Neural cell (in vitro differentiated cells): Measurements from ENCODE around the gene TSSK3. TPM values are rescaled to one million over a fixed set of nuclear protein-coding genes. Genes with fewer than 3 reads are reported as not detected.

ENCODE experiments used
- H2AFZ ChIP-seq: fragments of 200-600, 300-800 bp; sonication (generic), shearing (Covaris generic); 2 replicates; pipeline ENCODE4 v1.6.0; 2014; ENCODE audit warnings: low read depth, mild to moderate bottlenecking, antibody characterized with exemption, low read length, moderate library complexity
- H3F3A ChIP-seq: fragments of 200-600 bp; shearing (Covaris generic); 2 replicates; pipeline ENCODE4 v1.6.1; 2016; ENCODE audit warnings: mild to moderate bottlenecking, moderate library complexity, mixed read lengths, antibody characterized with exemption, low read length; ENCODE audit not compliant: insufficient read depth, poor library complexity, severe bottlenecking
- H3K27ac ChIP-seq: fragments of 200-600, 300-800 bp; sonication (generic), shearing (Covaris generic); 2 replicates; pipeline ENCODE4 v1.5.1; 2014; ENCODE audit warnings: mild to moderate bottlenecking, low read length, moderate library complexity
- H3K27me3 ChIP-seq: fragments of 300-800, 200-600 bp; sonication (generic), shearing (Covaris generic); 2 replicates; pipeline ENCODE4 v1.6.0; 2014; ENCODE audit warnings: mild to moderate bottlenecking, low read depth, low read length, moderate library complexity; ENCODE audit not compliant: insufficient read depth
- H3K36me3 ChIP-seq: fragments of 300-800, 200-600 bp; sonication (generic), shearing (Covaris generic); 2 replicates; pipeline ENCODE4 v1.5.1; 2014; ENCODE audit warnings: mild to moderate bottlenecking, antibody characterized with exemption, low read length, moderate library complexity; ENCODE audit not compliant: insufficient read depth
- H3K4me2 ChIP-seq: fragments of 300-800, 200-600 bp; sonication (generic), shearing (Covaris generic); 2 replicates; pipeline ENCODE4 v1.6.0; 2014; ENCODE audit warnings: mild to moderate bottlenecking, low read length
- H3K4me3 ChIP-seq: fragments of 300-800, 200-600 bp; sonication (generic), shearing (Covaris generic); 2 replicates; pipeline ENCODE4 v1.5.1; 2014; ENCODE audit warnings: mild to moderate bottlenecking, low read length, moderate library complexity
- H3K79me2 ChIP-seq: fragments of 200-600 bp; shearing (Covaris generic); replicated peaks from 2 replicates; pipeline ENCODE4 v1.6.0; 2014; ENCODE audit warnings: mild to moderate bottlenecking, low read length, moderate library complexity; ENCODE audit not compliant: insufficient read depth
- H3K9ac ChIP-seq: fragments of 300-800, 200-600 bp; sonication (generic), shearing (Covaris generic); 2 replicates; pipeline ENCODE4 v1.6.1; 2016; ENCODE audit warnings: mild to moderate bottlenecking, low read length, mixed read lengths
- H3K9me2 ChIP-seq: fragments of 200-600 bp; shearing (Covaris generic); 2 replicates; pipeline ENCODE4 v1.6.1; 2016; ENCODE audit warnings: mild to moderate bottlenecking, low read length, mixed read lengths; ENCODE audit not compliant: insufficient read depth
- H3K9me3 ChIP-seq: fragments of 200-600, 300-800 bp; sonication (generic), shearing (Covaris generic); 2 replicates; pipeline ENCODE4 v1.6.1; 2016; ENCODE audit warnings: mild to moderate bottlenecking, mixed run types, low read length, moderate library complexity, mixed read lengths
- H4K20me1 ChIP-seq: fragments of 200-600 bp; shearing (Covaris generic); 2 replicates; pipeline ENCODE4 v1.6.1; 2016; ENCODE audit warnings: mild to moderate bottlenecking, mixed run types; ENCODE audit not compliant: insufficient read depth
- CTCF ChIP-seq: fragments of 450-650 bp; IDR thresholded peaks from 2 replicates; pipeline ENCODE4 v1.5.1; 2014; ENCODE audit warnings: antibody characterized with exemption, mild to moderate bottlenecking, moderate library complexity; ENCODE audit not compliant: poor library complexity, severe bottlenecking
- EP300 ChIP-seq: fragments of 450-650 bp; conservative IDR thresholded peaks from 2 replicates; pipeline ENCODE4 v1.6.1; 2014; ENCODE audit warnings: antibody characterized with exemption, mild to moderate bottlenecking, moderate library complexity; ENCODE audit not compliant: poor library complexity, severe bottlenecking
- EZH2 ChIP-seq: fragments of 200-600, 300-800 bp; shearing (Covaris generic), sonication (generic); IDR thresholded peaks from 2 replicates; pipeline ENCODE4 v1.6.1; 2014; ENCODE audit warnings: antibody characterized with exemption, low read length, borderline replicate concordance, mild to moderate bottlenecking; ENCODE audit not compliant: insufficient read depth, poor library complexity, severe bottlenecking
- MXI1 ChIP-seq: fragments of 450-650 bp; conservative IDR thresholded peaks from 2 replicates; pipeline ENCODE4 v1.6.1; 2014; ENCODE audit warnings: antibody characterized with exemption, mild to moderate bottlenecking; ENCODE audit not compliant: poor library complexity, severe bottlenecking
- POLR2AphosphoS5 ChIP-seq: IDR thresholded peaks from 2 replicates; pipeline ENCODE4 v1.6.1; 2012
- RAD21 ChIP-seq: fragments of 450-650 bp; conservative IDR thresholded peaks from 2 replicates; pipeline ENCODE4 v1.6.1; 2014; ENCODE audit warnings: antibody characterized with exemption, mild to moderate bottlenecking, moderate library complexity
- REST ChIP-seq: IDR thresholded peaks from 2 replicates; pipeline ENCODE4 v1.6.1; 2012; ENCODE audit warnings: borderline replicate concordance
- SMC3 ChIP-seq: fragments of 450-650 bp; conservative IDR thresholded peaks from 2 replicates; pipeline ENCODE4 v1.6.1; 2014; ENCODE audit warnings: antibody characterized with exemption, mild to moderate bottlenecking, moderate library complexity; ENCODE audit not compliant: poor library complexity
- TAF1 ChIP-seq: IDR thresholded peaks from 2 replicates; pipeline ENCODE4 v1.6.1; 2012; ENCODE audit warnings: low read depth
- polyA plus RNA-seq: library from polyadenylated mRNA; depleted of rRNA; stranded (reverse); fragments of >200 nt; gene quantifications from 2 replicates; pipeline ENCODE4 v1.2.3, GENCODE V29; 2014

TSSK3 gene
- polyA plus RNA-seq, 1 donor from 2014 or later, result not detected

DNA sequence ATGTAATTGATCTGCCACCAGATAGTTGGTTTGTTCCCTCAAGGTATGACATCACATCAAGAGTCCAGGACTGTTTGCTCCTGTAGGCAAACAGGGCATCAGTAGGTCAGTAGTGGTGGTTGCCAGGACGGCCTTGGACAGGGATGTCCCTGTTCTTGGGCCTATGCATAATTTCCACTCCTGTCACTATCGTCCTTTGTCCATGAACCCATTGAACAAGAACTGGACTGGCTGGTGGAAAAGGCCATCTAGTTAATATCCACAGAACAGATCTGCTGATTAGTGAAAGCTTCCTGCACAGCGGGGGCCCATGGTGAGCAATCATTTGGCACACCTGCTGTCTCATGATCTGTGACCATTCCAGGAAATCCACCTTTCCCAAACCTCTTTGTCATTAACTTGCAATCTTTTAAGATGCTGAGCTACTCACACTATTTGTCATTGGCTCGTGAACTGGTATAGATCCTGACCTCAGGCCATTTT lies 44.3 kb downstream of the TSSK3 start:
- TF ChIP-seq EP300 (no peak), SMC3 (no peak), TAF1 (no peak), MXI1 (no peak), RAD21 (no peak), REST (no peak), EZH2 (no peak), POLR2AphosphoS5 (no peak), CTCF (no peak)
- no peak overlapping the region for H3K27ac ChIP-seq
- H3K9me3 ChIP-seq, result no peaks in the 10 kb centered on the region
- no peaks in the 10 kb centered on the region for H3K9me2 ChIP-seq
- no peak overlapping the region for H3K9ac ChIP-seq
- H3F3A ChIP-seq, result no peaks in the 10 kb centered on the region
- H3K4me3 ChIP-seq, result no peak overlapping the region
- H3K36me3 ChIP-seq, result no peaks in the 10 kb centered on the region
- H3K27me3 ChIP-seq, result no peaks in the 10 kb centered on the region
- no peaks in the 10 kb centered on the region for H4K20me1 ChIP-seq
- no peaks in the 10 kb centered on the region for H3K79me2 ChIP-seq
- H2AFZ ChIP-seq, result no peak overlapping the region
- no peak overlapping the region for H3K4me2 ChIP-seq

DNA sequence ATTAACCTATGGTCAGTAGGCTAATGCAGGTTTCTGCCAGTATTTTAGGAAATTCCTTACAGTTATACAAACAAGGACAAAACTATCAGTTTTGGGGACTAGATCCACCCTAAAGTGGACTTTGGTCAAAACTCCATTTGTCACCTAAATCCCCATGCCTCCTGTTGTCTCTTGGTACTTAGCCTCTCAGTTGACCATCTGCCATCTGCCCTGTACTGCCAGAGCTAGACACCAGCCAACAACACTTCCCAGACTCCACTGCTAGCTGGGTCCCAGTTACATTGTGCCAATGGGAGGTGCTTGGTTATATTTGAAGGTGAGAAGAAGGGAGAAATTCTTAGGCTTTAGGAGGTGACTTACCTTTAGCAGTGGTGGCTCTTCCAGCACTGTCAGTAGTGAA lies 48.9 kb downstream of the TSSK3 start:
- TF ChIP-seq POLR2AphosphoS5 (no peak), EP300 (no peak), REST (no peak), EZH2 (no peak), MXI1 (no peak), SMC3 (no peak), RAD21 (no peak), TAF1 (no peak)
- Histone ChIP-seq H3K9me2 (no peaks in the 10 kb centered on the region), H3K27me3 (no peaks in the 10 kb centered on the region), H3K4me3 (no peak overlapping the region), H2AFZ (no peak overlapping the region), H4K20me1 (no peaks in the 10 kb centered on the region), H3K36me3 (no peaks in the 10 kb centered on the region), H3K4me2 (no peak overlapping the region), H3K9me3 (peaks cover 11% of the 10 kb centered on the region), H3F3A (no peaks in the 10 kb centered on the region), H3K9ac (no peak overlapping the region), H3K27ac (no peak overlapping the region), H3K79me2 (no peaks in the 10 kb centered on the region)
